Measurements from ENCODE around the gene OBP2A. TPM values are rescaled to one million over a fixed set of nuclear protein-coding genes. Genes with fewer than 3 reads are reported as not detected.
"Not testable (repeated sequence)": the region's sequence is repeated elsewhere in the genome, so short reads cannot be mapped to it uniquely, and the experiment has no call there.

The OBP2A gene
- total RNA-seq, 1 experiment from 2014 or later = not detected

DNA sequence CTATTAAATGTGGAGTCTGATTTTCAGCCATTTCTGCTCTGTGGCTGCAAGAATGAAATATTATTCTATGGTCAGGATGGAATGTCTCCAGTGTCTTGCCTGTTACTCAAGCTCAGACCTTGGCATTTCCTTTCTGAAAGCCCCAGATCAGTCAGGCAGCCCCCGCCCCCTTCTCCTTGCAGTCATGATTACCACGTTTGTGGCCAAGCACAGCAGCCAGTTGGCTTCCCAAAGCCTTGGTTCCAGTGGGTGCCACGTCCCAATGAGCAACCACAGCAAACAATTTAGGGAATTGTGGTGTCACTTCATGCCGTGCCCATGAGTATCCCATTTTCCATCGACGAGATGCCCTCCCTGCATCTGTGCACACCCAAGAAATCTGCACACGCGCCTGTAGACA, 9.7 kb upstream of the OBP2A start:
- H3K4me1 Mint-ChIP-seq = peaks cover 8% of the 10 kb centered on the region
- no peaks in the 10 kb centered on the region for H3K9me3 Mint-ChIP-seq
- no peak for DNase-seq (ENCODE audit: low spot score)
- H3K4me3 Mint-ChIP-seq = no peak overlapping the region
- H3K27me3 Mint-ChIP-seq (ENCODE audit: low read depth) = no peaks in the 10 kb centered on the region
- H3K36me3 Mint-ChIP-seq = no peaks in the 10 kb centered on the region
- POLR2A ChIA-PET = no interaction called here
- CTCF ChIA-PET = no interaction called here
- no peak for TF ChIP-seq KAT7 (CRISPR knock-in tag; IDR thresholded peaks at IDR 0.05; ENCODE audit: borderline replicate concordance)
- TF ChIP-seq NR2C2 (CRISPR knock-in tag; IDR thresholded peaks at IDR 0.05) = no peak
- TF ChIP-seq TCF7 (CRISPR knock-in tag; IDR thresholded peaks at IDR 0.05; ENCODE audit: low read depth) = no peak
- TF ChIP-seq NR1H2 (CRISPR knock-in tag; IDR thresholded peaks at IDR 0.05) = no peak
- TF ChIP-seq SMAD3 (CRISPR knock-in tag; IDR thresholded peaks at IDR 0.05; ENCODE audit: borderline replicate concordance) = no peak
- no peak for TF ChIP-seq ESRRA (CRISPR knock-in tag; IDR thresholded peaks at IDR 0.05; ENCODE audit: borderline replicate concordance)
- TF ChIP-seq ZNF263 (CRISPR knock-in tag; IDR thresholded peaks at IDR 0.05; ENCODE audit: low read depth) = no peak
- TF ChIP-seq, protein P1, sequence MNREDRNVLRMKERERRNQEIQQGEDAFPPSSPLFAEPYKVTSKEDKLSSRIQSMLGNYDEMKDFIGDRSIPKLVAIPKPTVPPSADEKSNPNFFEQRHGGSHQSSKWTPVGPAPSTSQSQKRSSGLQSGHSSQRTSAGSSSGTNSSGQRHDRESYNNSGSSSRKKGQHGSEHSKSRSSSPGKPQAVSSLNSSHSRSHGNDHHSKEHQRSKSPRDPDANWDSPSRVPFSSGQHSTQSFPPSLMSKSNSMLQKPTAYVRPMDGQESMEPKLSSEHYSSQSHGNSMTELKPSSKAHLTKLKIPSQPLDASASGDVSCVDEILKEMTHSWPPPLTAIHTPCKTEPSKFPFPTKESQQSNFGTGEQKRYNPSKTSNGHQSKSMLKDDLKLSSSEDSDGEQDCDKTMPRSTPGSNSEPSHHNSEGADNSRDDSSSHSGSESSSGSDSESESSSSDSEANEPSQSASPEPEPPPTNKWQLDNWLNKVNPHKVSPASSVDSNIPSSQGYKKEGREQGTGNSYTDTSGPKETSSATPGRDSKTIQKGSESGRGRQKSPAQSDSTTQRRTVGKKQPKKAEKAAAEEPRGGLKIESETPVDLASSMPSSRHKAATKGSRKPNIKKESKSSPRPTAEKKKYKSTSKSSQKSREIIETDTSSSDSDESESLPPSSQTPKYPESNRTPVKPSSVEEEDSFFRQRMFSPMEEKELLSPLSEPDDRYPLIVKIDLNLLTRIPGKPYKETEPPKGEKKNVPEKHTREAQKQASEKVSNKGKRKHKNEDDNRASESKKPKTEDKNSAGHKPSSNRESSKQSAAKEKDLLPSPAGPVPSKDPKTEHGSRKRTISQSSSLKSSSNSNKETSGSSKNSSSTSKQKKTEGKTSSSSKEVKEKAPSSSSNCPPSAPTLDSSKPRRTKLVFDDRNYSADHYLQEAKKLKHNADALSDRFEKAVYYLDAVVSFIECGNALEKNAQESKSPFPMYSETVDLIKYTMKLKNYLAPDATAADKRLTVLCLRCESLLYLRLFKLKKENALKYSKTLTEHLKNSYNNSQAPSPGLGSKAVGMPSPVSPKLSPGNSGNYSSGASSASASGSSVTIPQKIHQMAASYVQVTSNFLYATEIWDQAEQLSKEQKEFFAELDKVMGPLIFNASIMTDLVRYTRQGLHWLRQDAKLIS (CRISPR knock-in tag; IDR thresholded peaks at IDR 0.05; ENCODE audit: borderline replicate concordance) = no peak
- TF ChIP-seq, protein P2, sequence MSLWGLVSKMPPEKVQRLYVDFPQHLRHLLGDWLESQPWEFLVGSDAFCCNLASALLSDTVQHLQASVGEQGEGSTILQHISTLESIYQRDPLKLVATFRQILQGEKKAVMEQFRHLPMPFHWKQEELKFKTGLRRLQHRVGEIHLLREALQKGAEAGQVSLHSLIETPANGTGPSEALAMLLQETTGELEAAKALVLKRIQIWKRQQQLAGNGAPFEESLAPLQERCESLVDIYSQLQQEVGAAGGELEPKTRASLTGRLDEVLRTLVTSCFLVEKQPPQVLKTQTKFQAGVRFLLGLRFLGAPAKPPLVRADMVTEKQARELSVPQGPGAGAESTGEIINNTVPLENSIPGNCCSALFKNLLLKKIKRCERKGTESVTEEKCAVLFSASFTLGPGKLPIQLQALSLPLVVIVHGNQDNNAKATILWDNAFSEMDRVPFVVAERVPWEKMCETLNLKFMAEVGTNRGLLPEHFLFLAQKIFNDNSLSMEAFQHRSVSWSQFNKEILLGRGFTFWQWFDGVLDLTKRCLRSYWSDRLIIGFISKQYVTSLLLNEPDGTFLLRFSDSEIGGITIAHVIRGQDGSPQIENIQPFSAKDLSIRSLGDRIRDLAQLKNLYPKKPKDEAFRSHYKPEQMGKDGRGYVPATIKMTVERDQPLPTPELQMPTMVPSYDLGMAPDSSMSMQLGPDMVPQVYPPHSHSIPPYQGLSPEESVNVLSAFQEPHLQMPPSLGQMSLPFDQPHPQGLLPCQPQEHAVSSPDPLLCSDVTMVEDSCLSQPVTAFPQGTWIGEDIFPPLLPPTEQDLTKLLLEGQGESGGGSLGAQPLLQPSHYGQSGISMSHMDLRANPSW (CRISPR knock-in tag; conservative IDR thresholded peaks at IDR 0.05; ENCODE audit: low read depth) = no peak
- no peak for TF ChIP-seq JUN (CRISPR knock-in tag; IDR thresholded peaks at IDR 0.05)
- no peak for TF ChIP-seq JAZF1 (CRISPR knock-in tag; IDR thresholded peaks at IDR 0.05)
- TF ChIP-seq, protein P3, sequence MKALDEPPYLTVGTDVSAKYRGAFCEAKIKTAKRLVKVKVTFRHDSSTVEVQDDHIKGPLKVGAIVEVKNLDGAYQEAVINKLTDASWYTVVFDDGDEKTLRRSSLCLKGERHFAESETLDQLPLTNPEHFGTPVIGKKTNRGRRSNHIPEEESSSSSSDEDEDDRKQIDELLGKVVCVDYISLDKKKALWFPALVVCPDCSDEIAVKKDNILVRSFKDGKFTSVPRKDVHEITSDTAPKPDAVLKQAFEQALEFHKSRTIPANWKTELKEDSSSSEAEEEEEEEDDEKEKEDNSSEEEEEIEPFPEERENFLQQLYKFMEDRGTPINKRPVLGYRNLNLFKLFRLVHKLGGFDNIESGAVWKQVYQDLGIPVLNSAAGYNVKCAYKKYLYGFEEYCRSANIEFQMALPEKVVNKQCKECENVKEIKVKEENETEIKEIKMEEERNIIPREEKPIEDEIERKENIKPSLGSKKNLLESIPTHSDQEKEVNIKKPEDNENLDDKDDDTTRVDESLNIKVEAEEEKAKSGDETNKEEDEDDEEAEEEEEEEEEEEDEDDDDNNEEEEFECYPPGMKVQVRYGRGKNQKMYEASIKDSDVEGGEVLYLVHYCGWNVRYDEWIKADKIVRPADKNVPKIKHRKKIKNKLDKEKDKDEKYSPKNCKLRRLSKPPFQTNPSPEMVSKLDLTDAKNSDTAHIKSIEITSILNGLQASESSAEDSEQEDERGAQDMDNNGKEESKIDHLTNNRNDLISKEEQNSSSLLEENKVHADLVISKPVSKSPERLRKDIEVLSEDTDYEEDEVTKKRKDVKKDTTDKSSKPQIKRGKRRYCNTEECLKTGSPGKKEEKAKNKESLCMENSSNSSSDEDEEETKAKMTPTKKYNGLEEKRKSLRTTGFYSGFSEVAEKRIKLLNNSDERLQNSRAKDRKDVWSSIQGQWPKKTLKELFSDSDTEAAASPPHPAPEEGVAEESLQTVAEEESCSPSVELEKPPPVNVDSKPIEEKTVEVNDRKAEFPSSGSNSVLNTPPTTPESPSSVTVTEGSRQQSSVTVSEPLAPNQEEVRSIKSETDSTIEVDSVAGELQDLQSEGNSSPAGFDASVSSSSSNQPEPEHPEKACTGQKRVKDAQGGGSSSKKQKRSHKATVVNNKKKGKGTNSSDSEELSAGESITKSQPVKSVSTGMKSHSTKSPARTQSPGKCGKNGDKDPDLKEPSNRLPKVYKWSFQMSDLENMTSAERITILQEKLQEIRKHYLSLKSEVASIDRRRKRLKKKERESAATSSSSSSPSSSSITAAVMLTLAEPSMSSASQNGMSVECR (CRISPR knock-in tag; IDR thresholded peaks at IDR 0.05; ENCODE audit: borderline replicate concordance) = no peak
- no peak for TF ChIP-seq RELA (CRISPR knock-in tag; IDR thresholded peaks at IDR 0.05; ENCODE audit: borderline replicate concordance)
- no peak for ATAC-seq
- H3K27ac Mint-ChIP-seq = no peak overlapping the region

DNA sequence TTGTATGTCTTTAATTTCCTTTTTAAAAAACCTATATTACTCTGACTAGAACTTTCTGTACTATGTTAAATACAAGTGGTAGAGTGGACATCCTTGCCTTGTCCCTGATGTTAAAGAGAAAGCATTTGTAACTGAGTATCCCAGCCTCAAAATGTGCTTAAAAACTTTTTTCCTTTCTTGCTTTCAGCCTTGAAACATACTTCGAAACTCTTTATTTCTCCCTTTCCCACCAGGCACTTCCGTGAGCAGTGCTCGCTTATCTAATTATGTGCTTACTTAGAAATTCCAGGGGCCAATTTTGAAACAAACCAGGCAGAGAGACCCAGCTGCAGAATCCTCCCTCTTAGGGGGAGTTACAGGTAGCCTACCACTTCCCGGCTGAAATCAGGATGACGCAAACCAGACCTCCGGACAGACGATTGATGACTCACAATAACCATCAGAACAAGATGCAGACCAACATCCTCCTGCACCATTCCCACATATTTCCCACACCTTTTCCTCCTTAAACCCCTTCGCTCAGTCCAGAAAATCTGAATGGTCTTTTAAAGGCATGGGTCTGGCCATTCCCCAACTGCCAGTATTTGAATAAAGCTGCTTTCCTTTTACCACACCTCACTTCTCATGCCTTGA, 2.5 kb upstream of the OBP2A start:
- H3K27me3 Mint-ChIP-seq (ENCODE audit: low read depth); POLR2A ChIA-PET; ATAC-seq; H3K4me1 Mint-ChIP-seq; CTCF ChIA-PET; H3K9me3 Mint-ChIP-seq; H3K4me3 Mint-ChIP-seq; H3K36me3 Mint-ChIP-seq; DNase-seq (ENCODE audit: low spot score); H3K27ac Mint-ChIP-seq: not testable (repeated sequence)

Data from WTC11 (cell line).